Mononuclear cell (primary cell): ENCODE results near the gene CAPN15. TPM values are rescaled to one million over a fixed set of nuclear protein-coding genes. Genes with fewer than 3 reads are reported as not detected.
"Not testable (repeated sequence)": the region's sequence is repeated elsewhere in the genome, so short reads cannot be mapped to it uniquely, and the experiment has no call there.

Experiments
- H3K27me3 ChIP-seq: 2 replicates; pipeline ENCODE4 v1.6.0; 2011; ENCODE audit warnings: low read length, control low read depth; ENCODE audit not compliant: insufficient read depth
- H3K4me1 ChIP-seq: 2 replicates; pipeline ENCODE4 v1.5.1; 2011; ENCODE audit warnings: mild to moderate bottlenecking, low read length, control low read depth; ENCODE audit not compliant: insufficient read depth
- H3K4me3 ChIP-seq: 2 replicates; pipeline ENCODE4 v1.5.1; 2011; ENCODE audit warnings: mild to moderate bottlenecking, low read length, moderate library complexity
- H3K9me3 ChIP-seq: 2 replicates; pipeline ENCODE4 v1.5.1; 2011; ENCODE audit warnings: low read depth, mild to moderate bottlenecking, control low read depth, low read length
- total RNA-seq: library from RNA; depleted of rRNA; stranded (reverse); fragments of >200 nt; gene quantifications from one replicate; pipeline ENCODE4 v1.2.3, GENCODE V29; 2012

The CAPN15 gene
- 31.2 TPM for total RNA-seq

- no peaks in the 10 kb centered on the region for H3K27me3 ChIP-seq
- H3K4me3 ChIP-seq: peak within 1 kb of the TSS; percentile 60
- peaks cover 43% of the 10 kb centered on the region for H3K4me1 ChIP-seq
- no peaks in the 10 kb centered on the region for H3K9me3 ChIP-seq
Measured at GRCh38 chr16:527015-527903, at the start of gene CAPN15. Gene CAPN15 (plus strand): TSS chr16:527712. CDS start chr16:546839, 19,127 bp downstream.

DNA sequence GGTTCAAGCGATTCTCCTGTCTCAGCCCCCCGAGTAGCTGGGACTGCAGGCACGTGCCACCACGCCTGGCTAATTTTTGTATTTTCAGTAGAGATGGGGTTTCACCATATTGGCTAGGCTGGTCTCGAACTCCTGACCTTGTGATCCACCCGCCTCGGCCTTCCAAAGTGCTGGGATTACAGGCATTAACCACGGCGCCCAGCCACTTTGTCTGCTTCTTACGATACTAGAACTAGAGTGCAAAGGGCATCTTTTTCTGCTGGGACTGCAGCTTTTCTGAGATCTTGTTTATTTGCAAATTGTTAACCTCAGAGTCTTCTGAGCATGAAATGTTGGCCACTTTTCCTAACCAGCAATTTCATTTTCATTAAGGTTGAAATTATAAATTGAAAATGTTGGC lies 49.2 kb upstream of the CAPN15 start:
- not testable (repeated sequence) for H3K27me3 ChIP-seq, H3K4me3 ChIP-seq, H3K9me3 ChIP-seq, H3K4me1 ChIP-seq

- H3K27me3 ChIP-seq: no peaks in the 10 kb centered on the region
Measured at GRCh38 chr16:482468-483185, 44.9 kb upstream of the CAPN15 start.

GRCh38 chr16:483341-484075 lies 44.0 kb upstream of the CAPN15 start:
- Histone ChIP-seq H3K27me3 (no peaks in the 10 kb centered on the region), H3K4me1 (no peaks in the 10 kb centered on the region), H3K4me3 (no peak overlapping the region), H3K9me3 (no peaks in the 10 kb centered on the region)

More at GRCh38 chr16:482468-483185, 44.9 kb upstream of the CAPN15 start:
- H3K9me3 ChIP-seq: no peaks in the 10 kb centered on the region
- H3K4me3 ChIP-seq: no peak overlapping the region
- no peaks in the 10 kb centered on the region for H3K4me1 ChIP-seq

DNA sequence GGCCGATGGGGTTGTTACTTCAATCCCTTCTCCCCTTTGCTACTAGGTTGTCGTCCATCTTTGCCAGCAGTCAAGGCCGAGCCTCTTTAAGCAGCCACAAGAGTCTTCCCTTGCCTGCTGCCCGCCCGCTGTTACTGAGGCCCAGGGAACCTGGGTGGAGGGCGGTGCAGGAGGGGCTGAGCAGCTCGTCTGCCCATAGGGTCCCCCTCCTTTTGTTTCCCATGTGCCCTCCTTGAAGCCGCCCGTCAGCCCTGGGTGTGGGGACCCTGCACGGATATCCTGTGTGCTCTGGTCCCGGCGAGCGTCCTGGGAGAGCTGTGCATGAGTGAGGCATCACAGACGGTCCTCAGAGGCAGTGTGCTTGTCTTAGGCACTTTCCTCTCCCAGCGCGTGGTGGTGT lies 37.9 kb upstream of the CAPN15 start:
- Histone ChIP-seq H3K9me3 (no peaks in the 10 kb centered on the region), H3K4me3 (no peak overlapping the region), H3K27me3 (no peaks in the 10 kb centered on the region), H3K4me1 (no peaks in the 10 kb centered on the region)

- H3K4me3 ChIP-seq: no peak overlapping the region
- no peaks in the 10 kb centered on the region for H3K27me3 ChIP-seq
- no peaks in the 10 kb centered on the region for H3K4me1 ChIP-seq
- no peaks in the 10 kb centered on the region for H3K9me3 ChIP-seq
Measured at GRCh38 chr16:490768-491167, 36.7 kb upstream of the CAPN15 start.

GRCh38 chr16:491220-491919 lies 36.1 kb upstream of the CAPN15 start:
- no peaks in the 10 kb centered on the region for H3K27me3 ChIP-seq
- no peak overlapping the region for H3K4me3 ChIP-seq
- no peaks in the 10 kb centered on the region for H3K9me3 ChIP-seq
- no peaks in the 10 kb centered on the region for H3K4me1 ChIP-seq

- Histone ChIP-seq H3K4me1 (no peaks in the 10 kb centered on the region), H3K9me3 (no peaks in the 10 kb centered on the region), H3K27me3 (no peaks in the 10 kb centered on the region), H3K4me3 (no peak overlapping the region)
Measured at GRCh38 chr16:492211-492875, 35.2 kb upstream of the CAPN15 start.

DNA sequence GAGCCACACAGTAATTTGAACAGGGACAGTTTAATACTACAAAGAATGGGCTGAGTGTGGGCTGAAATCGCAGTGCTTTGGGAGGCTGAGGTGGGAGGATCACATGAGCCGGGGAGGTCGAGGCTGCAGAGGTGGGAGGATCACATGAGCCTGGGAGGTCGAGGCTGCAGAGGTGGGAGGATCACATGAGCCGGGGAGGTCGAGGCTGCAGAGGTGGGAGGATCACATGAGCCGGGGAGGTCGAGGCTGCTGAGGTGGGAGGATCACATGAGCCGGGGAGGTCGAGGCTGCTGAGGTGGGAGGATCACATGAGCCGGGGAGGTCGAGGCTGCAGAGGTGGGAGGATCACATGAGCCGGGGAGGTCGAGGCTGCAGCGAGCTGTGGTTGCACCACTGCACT lies 32.8 kb upstream of the CAPN15 start:
- not testable (repeated sequence) for H3K4me3 ChIP-seq, H3K27me3 ChIP-seq, H3K9me3 ChIP-seq, H3K4me1 ChIP-seq

GRCh38 chr16:495127-495748 lies 32.3 kb upstream of the CAPN15 start:
- Histone ChIP-seq H3K27me3 (no peaks in the 10 kb centered on the region), H3K4me3 (no peak overlapping the region), H3K4me1 (no peaks in the 10 kb centered on the region), H3K9me3 (no peaks in the 10 kb centered on the region)

- no peak overlapping the region for H3K4me3 ChIP-seq
- H3K27me3 ChIP-seq: no peaks in the 10 kb centered on the region
- no peaks in the 10 kb centered on the region for H3K4me1 ChIP-seq
- no peaks in the 10 kb centered on the region for H3K9me3 ChIP-seq
Measured at GRCh38 chr16:496097-496886, 31.2 kb upstream of the CAPN15 start.

- H3K27me3 ChIP-seq: no peaks in the 10 kb centered on the region
- H3K9me3 ChIP-seq: no peaks in the 10 kb centered on the region
- no peaks in the 10 kb centered on the region for H3K4me1 ChIP-seq
- H3K4me3 ChIP-seq: no peak overlapping the region
Measured at GRCh38 chr16:497258-497657, 30.3 kb upstream of the CAPN15 start.

GRCh38 chr16:499924-500323 lies 27.6 kb upstream of the CAPN15 start:
- H3K9me3 ChIP-seq: no peaks in the 10 kb centered on the region
- H3K4me3 ChIP-seq: no peak overlapping the region
- no peaks in the 10 kb centered on the region for H3K4me1 ChIP-seq
- no peaks in the 10 kb centered on the region for H3K27me3 ChIP-seq
